Rectal smooth muscle tissue (tissue), 1 donor: ENCODE measurements around the gene SLC39A7.
"Not testable (repeated sequence)": the region's sequence is repeated elsewhere in the genome, so short reads cannot be mapped to it uniquely, and the experiment has no call there.

Experiments
- H3K27ac ChIP-seq: one replicate; pipeline ENCODE4 v1.7.0; 2013; ENCODE audit warnings: low read depth, low read length, inconsistent platforms
- H3K27me3 ChIP-seq: one replicate; pipeline ENCODE4 v1.7.0; 2013; ENCODE audit warnings: low read length; ENCODE audit not compliant: control insufficient read depth, insufficient read depth
- H3K36me3 ChIP-seq: one replicate; pipeline ENCODE4 v1.7.0; 2013; ENCODE audit warnings: low read length; ENCODE audit not compliant: control insufficient read depth, insufficient read depth
- H3K4me1 ChIP-seq: one replicate; pipeline ENCODE4 v1.7.0; 2013; ENCODE audit warnings: low read length; ENCODE audit not compliant: control insufficient read depth, insufficient read depth
- H3K4me3 ChIP-seq: one replicate; pipeline ENCODE4 v1.7.0; 2013; ENCODE audit warnings: low read length
- H3K9ac ChIP-seq: one replicate; pipeline ENCODE4 v1.7.0; 2013; ENCODE audit warnings: low read length

SLC39A7 gene

DNA sequence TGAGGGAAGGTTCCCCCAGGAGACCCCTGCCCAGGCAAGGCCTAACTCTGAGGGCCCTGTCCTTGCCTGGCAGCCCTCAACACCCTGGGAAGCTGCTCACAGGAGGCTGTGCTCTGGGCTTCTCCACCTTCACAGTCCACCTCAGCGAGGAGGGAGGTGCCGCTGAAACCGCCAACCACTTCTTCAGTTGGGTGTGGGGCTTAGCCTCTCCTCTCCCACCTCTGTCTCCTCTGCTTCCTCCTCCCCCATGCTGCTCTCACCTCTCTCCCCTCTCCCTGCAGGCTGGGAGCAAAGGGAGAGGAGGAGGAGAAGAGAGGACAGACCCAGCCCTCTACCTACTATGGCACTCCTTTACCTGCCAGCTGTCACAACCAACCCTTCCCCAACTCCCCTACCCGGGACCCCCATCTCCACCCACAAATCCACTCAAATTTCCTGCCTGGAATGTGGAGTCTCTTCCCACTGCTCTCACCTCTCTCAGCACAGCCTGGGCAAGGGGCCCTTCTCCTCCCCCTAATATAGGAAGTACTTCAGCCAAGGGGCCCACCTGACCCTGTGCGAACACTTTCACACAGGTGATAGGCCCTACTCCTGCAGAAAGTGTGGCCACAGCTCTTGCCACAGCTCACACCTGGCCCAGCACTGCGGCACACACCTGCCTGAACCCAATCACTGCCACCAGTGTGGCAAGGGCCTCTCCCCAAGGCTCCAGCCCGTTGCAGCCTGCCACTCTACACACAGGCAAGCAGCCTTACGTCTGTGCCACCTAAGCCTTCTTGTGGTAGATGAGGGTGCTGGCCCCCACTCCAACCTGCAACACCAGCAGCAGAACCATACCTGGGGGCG is 14.8 kb downstream of the SLC39A7 start:
- no peak overlapping the region for H3K9ac ChIP-seq
- H3K4me3 ChIP-seq, result no peak overlapping the region
- H3K27ac ChIP-seq, result no peak overlapping the region
- H3K27me3 ChIP-seq, result no peaks in the 10 kb centered on the region
- H3K4me1 ChIP-seq, result peaks cover 3% of the 10 kb centered on the region
- H3K36me3 ChIP-seq, result peaks cover 2% of the 10 kb centered on the region

DNA sequence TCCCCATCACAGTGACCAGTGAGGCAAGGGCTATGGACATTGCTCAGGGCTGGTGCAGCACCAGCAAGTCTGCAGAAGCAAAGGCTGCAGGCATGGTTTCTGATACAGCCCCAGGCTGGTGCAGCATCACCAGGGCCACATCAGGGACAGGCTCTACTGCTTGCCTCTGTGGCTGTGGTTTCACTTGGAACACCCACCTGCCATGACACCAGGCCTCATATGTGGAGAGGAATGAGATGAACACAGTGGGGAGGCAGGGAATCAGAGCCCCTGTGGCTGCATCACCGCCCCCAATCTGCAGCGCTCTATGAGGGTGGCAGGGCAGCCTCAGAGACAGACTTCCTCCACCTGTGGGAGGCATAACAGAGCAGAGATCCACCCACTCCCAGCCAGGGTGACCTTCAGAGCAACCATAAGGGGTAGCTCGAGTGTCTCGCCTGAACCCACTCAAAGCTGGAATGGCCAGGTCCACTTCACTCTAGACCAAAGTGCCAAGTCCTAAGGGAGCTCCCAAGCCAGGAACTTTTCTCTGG is 15.5 kb downstream of the SLC39A7 start:
- Histone ChIP-seq H3K4me3 (no peak overlapping the region), H3K9ac (no peak overlapping the region), H3K36me3 (no peaks in the 10 kb centered on the region), H3K27ac (no peak overlapping the region), H3K4me1 (peaks cover 3% of the 10 kb centered on the region), H3K27me3 (no peaks in the 10 kb centered on the region)

DNA sequence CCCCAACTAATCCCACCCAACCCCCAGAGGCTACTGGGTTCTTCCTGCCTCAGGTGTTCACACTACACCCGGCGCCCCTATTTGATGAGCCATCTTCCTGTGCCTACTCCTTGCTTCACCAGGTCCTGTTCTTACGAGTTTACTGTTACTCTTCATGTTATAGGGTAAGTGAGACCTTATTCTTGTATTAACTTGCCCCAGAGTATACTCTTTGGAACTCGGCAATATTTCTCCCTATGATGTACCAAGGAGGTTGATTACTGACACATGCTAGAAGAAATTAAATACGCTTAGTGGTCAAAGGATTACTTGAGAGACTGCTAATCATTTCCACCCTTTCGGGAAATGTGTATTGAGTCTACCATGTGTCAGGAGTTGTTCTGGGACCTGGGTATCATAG is 16.6 kb downstream of the SLC39A7 start:
- Histone ChIP-seq H3K36me3 (no peaks in the 10 kb centered on the region), H3K27me3 (no peaks in the 10 kb centered on the region), H3K9ac (no peak overlapping the region), H3K4me3 (no peak overlapping the region), H3K4me1 (peaks cover 3% of the 10 kb centered on the region), H3K27ac (no peak overlapping the region)

- no peak overlapping the region for H3K27ac ChIP-seq
- no peak overlapping the region for H3K4me3 ChIP-seq
- H3K4me1 ChIP-seq, result peaks cover 3% of the 10 kb centered on the region
- H3K36me3 ChIP-seq, result no peaks in the 10 kb centered on the region
- H3K27me3 ChIP-seq, result no peaks in the 10 kb centered on the region
- no peak overlapping the region for H3K9ac ChIP-seq
Observed at GRCh38 chr6:33217681-33218080, 17.0 kb downstream of the SLC39A7 start.

DNA sequence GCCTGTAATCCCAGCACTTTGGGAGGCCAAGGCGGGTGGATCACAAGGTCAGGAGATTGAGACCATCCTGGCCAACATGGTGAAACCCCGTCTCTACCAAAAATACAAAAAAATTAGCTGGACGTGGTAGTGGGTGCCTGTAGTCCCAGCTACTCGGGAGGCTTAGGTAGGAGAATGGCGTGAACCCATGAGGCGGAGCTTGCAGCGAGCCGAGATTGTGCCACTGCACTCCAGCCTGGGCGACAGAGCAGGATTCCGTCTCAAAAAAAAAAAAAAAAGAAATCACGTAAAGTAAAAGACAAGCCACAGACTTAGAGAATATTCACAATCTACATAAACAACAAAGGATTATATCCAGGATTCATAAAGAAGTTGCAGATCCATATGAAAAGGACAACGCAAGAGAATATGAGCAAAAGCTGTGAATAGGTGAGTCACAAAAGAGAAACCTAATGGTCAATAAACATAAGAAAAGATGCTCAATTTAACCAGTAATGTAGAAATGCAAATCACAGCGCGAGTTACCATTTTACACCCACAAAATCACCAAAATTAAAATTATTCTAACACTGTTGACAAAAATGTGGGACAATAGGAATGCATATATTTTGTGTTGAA is 25.9 kb downstream of the SLC39A7 start:
- H3K36me3 ChIP-seq, H3K4me3 ChIP-seq, H3K27me3 ChIP-seq, H3K9ac ChIP-seq, H3K4me1 ChIP-seq, H3K27ac ChIP-seq: not testable (repeated sequence)

DNA sequence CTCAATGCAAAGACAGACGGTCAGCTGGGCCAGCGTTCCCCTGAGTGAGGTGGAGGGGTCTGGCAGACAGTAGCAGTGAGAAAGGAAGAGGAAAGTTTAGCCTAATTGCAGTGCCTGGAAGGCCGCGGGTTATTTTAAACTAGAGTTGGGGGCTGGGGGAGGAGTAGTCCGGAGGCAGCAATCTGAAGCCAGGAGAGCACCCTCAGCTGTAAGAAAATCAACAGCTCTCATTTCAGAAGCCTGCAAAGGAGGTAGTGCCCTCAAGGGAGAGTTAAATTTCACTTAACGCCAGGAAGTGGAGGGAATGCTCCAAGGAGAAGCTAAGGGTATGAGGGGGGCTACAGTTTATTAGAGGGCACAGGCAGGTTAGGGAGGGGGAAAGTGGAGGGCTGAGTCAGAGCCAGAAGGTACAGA is 34.6 kb downstream of the SLC39A7 start:
- H3K9ac ChIP-seq, result no peak overlapping the region
- no peaks in the 10 kb centered on the region for H3K4me1 ChIP-seq
- no peaks in the 10 kb centered on the region for H3K27me3 ChIP-seq
- H3K27ac ChIP-seq, result no peak overlapping the region
- H3K36me3 ChIP-seq, result no peaks in the 10 kb centered on the region
- no peak overlapping the region for H3K4me3 ChIP-seq

GRCh38 chr6:33236328-33236727 is 35.7 kb downstream of the SLC39A7 start:
- Histone ChIP-seq H3K27ac (no peak overlapping the region), H3K36me3 (no peaks in the 10 kb centered on the region), H3K27me3 (no peaks in the 10 kb centered on the region), H3K4me3 (no peak overlapping the region), H3K4me1 (no peaks in the 10 kb centered on the region), H3K9ac (no peak overlapping the region)

DNA sequence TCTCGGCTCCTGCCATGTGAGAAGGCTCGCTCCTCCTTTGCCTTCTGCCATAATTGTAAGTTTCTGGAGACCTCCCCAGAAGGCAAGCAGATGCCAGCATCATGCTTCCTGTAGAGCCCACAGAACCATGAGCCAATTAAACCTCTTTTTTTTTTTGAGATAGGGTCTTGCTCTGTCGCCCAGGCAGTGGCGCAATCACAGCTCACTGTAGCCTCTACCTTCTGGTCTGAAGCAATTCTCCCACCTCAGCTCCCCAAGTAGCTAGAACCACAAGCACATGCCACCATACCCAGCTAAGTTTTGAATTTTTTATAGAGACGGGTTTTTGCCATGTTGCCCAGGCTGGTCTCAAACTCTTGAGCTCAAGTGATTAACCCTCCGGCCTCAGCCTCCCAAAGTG is 36.2 kb downstream of the SLC39A7 start:
- Histone ChIP-seq H3K27me3 (no peaks in the 10 kb centered on the region), H3K36me3 (no peaks in the 10 kb centered on the region), H3K9ac (no peak overlapping the region)

GRCh38 chr6:33237741-33238140 is 37.1 kb downstream of the SLC39A7 start:
- Histone ChIP-seq H3K27me3 (no peaks in the 10 kb centered on the region), H3K27ac (no peak overlapping the region), H3K9ac (no peak overlapping the region), H3K4me1 (no peaks in the 10 kb centered on the region), H3K36me3 (no peaks in the 10 kb centered on the region), H3K4me3 (no peak overlapping the region)

More for the DNA sequence above, 36.2 kb downstream of the SLC39A7 start:
- no peak overlapping the region for H3K27ac ChIP-seq
- no peaks in the 10 kb centered on the region for H3K4me1 ChIP-seq
- H3K4me3 ChIP-seq, result no peak overlapping the region

DNA sequence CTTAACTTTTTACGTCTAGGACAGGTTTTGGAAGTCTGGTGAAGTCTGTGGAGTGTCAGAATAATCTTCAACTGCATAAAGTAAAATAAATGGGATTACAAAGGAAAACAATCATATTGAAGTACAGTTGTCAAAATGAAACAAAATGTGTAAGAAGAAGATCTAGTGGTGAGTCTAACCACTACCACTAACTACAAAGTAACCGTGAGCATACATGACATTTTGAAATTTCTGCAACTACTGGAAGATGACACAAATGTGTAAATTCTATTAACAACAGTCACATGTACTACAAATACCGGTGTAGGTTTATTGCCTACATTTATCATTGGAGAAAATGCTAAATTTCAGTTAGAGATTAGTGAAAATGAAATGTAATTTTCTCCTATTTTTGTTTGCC is 41.3 kb downstream of the SLC39A7 start:
- H3K36me3 ChIP-seq, result no peaks in the 10 kb centered on the region
- H3K4me1 ChIP-seq, result no peaks in the 10 kb centered on the region
- no peak overlapping the region for H3K9ac ChIP-seq
- no peaks in the 10 kb centered on the region for H3K27me3 ChIP-seq
- H3K27ac ChIP-seq, result no peak overlapping the region
- H3K4me3 ChIP-seq, result no peak overlapping the region

DNA sequence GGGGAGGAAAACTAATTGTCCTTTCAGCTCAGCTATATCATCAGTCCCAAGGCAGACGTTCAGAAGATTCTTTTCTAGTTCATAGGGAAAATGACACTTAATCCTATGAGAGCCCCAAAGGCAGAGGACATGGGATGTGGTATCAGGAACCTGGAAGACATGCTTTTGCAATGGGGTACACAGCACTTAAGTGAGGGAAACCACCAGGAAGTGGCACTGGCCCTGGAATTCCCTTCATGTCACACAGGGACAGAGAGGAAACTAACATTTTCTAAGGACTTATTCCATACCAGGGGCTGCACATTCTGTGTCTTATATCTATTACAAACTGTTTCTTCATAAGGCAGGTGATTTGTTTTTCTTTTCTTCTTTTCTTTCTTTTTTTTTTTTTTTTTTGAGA is 42.8 kb downstream of the SLC39A7 start:
- Histone ChIP-seq H3K36me3 (no peaks in the 10 kb centered on the region), H3K9ac (no peak overlapping the region), H3K27ac (no peak overlapping the region), H3K4me3 (no peak overlapping the region), H3K4me1 (peaks cover 3% of the 10 kb centered on the region), H3K27me3 (no peaks in the 10 kb centered on the region)

GRCh38 chr6:33247977-33248642 is 47.4 kb downstream of the SLC39A7 start:
- Histone ChIP-seq H3K4me3 (peak overlapping the region; percentile 76), H3K4me1 (peaks cover 12% of the 10 kb centered on the region), H3K27ac (peak overlapping the region; percentile 91), H3K36me3 (no peaks in the 10 kb centered on the region), H3K27me3 (no peaks in the 10 kb centered on the region), H3K9ac (peak overlapping the region; percentile 41)
